ENCODE measurements around the gene ZNF786.

DNA sequence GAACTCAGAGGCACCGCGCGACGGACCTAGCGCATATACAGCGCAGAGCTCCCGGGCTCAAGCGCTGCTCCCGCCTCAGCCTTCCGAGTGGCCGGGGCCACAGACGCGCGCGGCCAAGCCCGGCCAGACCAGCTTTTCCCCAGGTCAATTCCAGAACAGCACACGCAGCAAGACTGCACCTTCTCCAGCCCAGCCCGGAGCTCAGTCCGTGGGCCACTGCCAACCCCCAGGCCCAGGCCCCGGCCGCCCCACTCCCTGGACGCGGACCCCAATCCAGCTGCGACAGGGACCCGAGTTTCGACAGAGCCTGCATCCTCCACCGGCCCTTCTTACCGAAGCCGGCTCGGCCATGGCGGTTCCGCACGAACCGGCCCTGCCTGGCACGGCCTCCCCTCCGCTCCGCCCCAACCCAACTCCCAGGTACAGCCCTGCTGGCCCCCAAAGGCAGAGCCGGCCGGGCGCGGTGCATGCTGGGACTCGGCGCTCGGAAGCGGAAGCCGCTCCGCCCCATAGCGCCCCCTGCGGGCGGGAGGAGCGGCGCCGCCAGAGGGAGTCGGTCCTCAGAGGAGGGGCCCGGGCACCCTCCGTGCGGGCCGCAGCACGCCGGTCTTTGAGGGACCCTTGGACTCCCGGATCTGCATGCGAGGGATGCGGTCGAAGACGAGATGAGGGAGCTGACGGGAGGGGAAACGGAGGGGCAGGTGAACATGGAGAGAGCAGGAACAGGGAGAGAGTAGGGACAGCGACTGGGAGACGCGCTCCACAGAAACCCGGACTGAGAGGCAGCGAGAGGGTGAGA lies 35.5 kb upstream of the ZNF786 start, which contains the start of gene ZNF425:
- TF ChIP-seq REST (IDR thresholded peaks at IDR 0.05; ENCODE audit: low read depth) (no peak), YY1 (IDR thresholded peaks at IDR 0.05; ENCODE audit: low read depth) (peak; percentile 87), EP300 (IDR thresholded peaks at IDR 0.05; ENCODE audit: borderline replicate concordance) (no peak), RAD21 (IDR thresholded peaks at IDR 0.05; ENCODE audit: low read depth) (peak; percentile 22; the same call in 1 of the 2 replicates), CREB1 (IDR thresholded peaks at IDR 0.05; ENCODE audit: low read depth) (no peak), ZBTB7A (IDR thresholded peaks at IDR 0.05; ENCODE audit: low read depth) (peak; percentile 94; the same call in 1 of the 2 replicates), NFIC (IDR thresholded peaks at IDR 0.05) (no peak)

Data from Ishikawa (cell line).